Measurements from ENCODE around the gene FAM53C. TPM values are rescaled to one million over a fixed set of nuclear protein-coding genes. Genes with fewer than 3 reads are reported as not detected.

FAM53C gene
- total RNA-seq, 1 experiment from 2014 or later = 33.3 TPM

DNA sequence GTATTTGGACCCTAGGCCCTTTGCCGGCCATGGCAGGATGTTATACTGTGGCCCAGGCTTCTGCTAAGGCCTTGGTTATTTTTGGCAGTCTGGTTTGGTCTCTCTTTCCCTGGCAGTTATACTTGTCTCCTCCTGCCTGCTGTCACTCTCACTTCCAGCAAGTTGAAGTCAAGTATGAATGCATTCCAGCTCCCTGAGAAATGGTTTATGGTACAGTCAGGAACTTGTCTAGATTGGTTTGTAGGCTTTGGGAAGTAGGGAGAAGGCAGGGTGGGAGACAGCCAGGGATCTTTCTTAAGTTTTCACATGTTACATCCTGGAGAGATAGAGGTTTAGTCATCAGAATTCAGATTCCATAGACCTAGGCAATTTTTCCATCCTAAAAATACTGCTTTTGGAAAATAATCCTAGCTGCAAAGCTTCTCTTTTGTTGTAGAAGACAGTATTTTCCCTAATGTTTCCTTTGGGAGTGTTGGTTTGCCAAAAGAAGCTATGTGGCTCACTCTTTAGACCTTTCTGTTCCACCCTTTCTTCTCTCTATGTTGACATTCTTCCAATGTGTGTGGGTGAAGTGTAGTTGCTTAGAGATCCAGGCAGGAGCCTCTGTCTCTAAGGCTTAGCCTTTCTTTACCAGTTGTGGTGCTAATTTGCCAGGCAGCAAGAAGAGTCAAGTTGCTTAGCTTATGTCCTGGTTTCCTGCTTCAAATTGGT lies 11.9 kb downstream of the FAM53C start:
- Histone ChIP-seq H3K27me3 (replicated peaks; ENCODE audit: control insufficient read depth, insufficient read depth, low read length) (no peaks in the 10 kb centered on the region), H3K9me3 (no peaks in the 10 kb centered on the region), H3K36me3 (ENCODE audit: control insufficient read depth, insufficient read depth, low read length) (peaks cover 2% of the 10 kb centered on the region; the same call in 1 of the 2 replicates), H3K4me3 (ENCODE audit: low read depth, low read length) (no peak overlapping the region), H3K4me1 (peaks cover 8% of the 10 kb centered on the region; the same call in 1 of the 2 replicates)
- no peak overlapping the region for H3K4me3 Mint-ChIP-seq (ENCODE audit: unreplicated experiment)
- BruUV-seq (replicated peaks) = no TSS peak
- no peak for TF ChIP-seq CTCF (IDR thresholded peaks at IDR 0.05; ENCODE audit: insufficient read depth in 1 of 2, low read depth in 1 of 2, low read length in 1 of 2, severe bottlenecking in 1 of 2, unreplicated experiment in 1 of 2)
- ChIA-PET POLR2A (interaction anchor here (1.2 kb wide), 1 partner anchor 18 kb away, joined by 3 read pairs; no protein-coding TSS in a partner anchor), CTCF (interaction anchor here (0.6 kb wide), 1 partner anchor 222 kb away, joined by 4 read pairs; no protein-coding TSS in a partner anchor)
- peaks cover 15% of the 10 kb centered on the region for H3K4me1 Mint-ChIP-seq (ENCODE audit: low read depth, unreplicated experiment)
- intact Hi-C loops (cut with micrococcal nuclease; ENCODE audit: unreplicated experiment) = no loop called here
- no peak overlapping the region for H3K27ac Mint-ChIP-seq (ENCODE audit: unreplicated experiment)
- DNase-seq = no peak
- H3K27me3 Mint-ChIP-seq (ENCODE audit: insufficient read depth, unreplicated experiment) = no peaks in the 10 kb centered on the region
- no peaks in the 10 kb centered on the region for H3K9me3 Mint-ChIP-seq (ENCODE audit: unreplicated experiment)
- H3K36me3 Mint-ChIP-seq (ENCODE audit: insufficient read depth, unreplicated experiment) = peaks cover 40% of the 10 kb centered on the region

DNA sequence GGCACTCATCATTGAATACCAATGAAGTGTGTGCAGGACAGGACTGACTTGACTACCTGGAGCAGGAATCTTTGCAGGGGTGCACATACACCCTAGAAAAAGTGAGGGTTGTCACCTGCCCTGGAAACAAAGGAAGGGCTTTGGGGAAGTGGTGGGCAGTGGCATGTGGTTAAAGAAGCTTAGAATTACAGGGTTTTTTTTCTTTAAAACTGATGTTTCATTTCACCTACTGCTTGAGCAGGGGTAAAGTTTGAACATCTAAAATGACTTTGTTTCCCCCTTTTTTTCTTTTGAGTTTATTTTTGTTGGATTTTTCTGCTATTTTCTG lies 12.5 kb downstream of the FAM53C start:
- H3K36me3 Mint-ChIP-seq (ENCODE audit: insufficient read depth, unreplicated experiment) = peaks cover 35% of the 10 kb centered on the region

DNA sequence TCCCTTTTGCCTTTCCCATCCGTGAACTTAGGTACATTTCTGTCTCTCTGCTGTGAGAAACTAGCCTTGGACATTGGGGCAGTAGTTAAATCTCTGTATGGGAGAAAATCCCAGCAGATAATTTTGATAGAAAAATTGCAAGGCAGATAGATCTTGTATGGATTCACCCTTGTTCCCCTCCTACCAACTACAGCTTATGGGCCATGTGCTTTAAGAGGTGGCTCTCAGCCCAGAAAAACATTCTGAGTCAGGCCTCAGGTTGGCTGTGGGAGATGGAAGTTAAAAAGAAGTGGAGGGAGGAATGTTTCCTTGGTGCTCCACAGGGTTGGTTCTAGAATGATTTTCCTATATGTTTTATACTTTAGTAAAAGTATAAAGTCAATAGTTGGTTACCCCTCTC lies 13.0 kb downstream of the FAM53C start:
- H3K4me1 ChIP-seq = peaks cover 12% of the 10 kb centered on the region; the same call in 1 of the 2 replicates
- no peaks in the 10 kb centered on the region for H3K27me3 ChIP-seq (replicated peaks; ENCODE audit: control insufficient read depth, insufficient read depth, low read length)
- no peak for DNase-seq
- peaks cover 17% of the 10 kb centered on the region for H3K4me1 Mint-ChIP-seq (ENCODE audit: low read depth, unreplicated experiment)
- no TSS peak for BruUV-seq (replicated peaks)
- CTCF ChIA-PET = interaction anchor here (2.4 to 3.1 kb wide), 2 partner anchors 12 to 19 kb away, joined by 44 to 54 read pairs; partner anchors contain the start of genes CDC25C and FAM53C
- no peak overlapping the region for H3K4me3 ChIP-seq (ENCODE audit: low read depth, low read length)
- no peaks in the 10 kb centered on the region for H3K27me3 Mint-ChIP-seq (ENCODE audit: insufficient read depth, unreplicated experiment)
- no peaks in the 10 kb centered on the region; the same call in 1 of the 2 replicates for H3K36me3 ChIP-seq (ENCODE audit: control insufficient read depth, insufficient read depth, low read length)
- H3K4me3 Mint-ChIP-seq (ENCODE audit: unreplicated experiment) = no peak overlapping the region
- peaks cover 30% of the 10 kb centered on the region for H3K36me3 Mint-ChIP-seq (ENCODE audit: insufficient read depth, unreplicated experiment)
- no peak for TF ChIP-seq CTCF (IDR thresholded peaks at IDR 0.05; ENCODE audit: insufficient read depth in 1 of 2, low read depth in 1 of 2, low read length in 1 of 2, severe bottlenecking in 1 of 2, unreplicated experiment in 1 of 2)
- intact Hi-C loops (cut with micrococcal nuclease; ENCODE audit: unreplicated experiment) = no loop called here
- H3K9me3 Mint-ChIP-seq (ENCODE audit: unreplicated experiment) = no peaks in the 10 kb centered on the region
- H3K9me3 ChIP-seq = no peaks in the 10 kb centered on the region
- POLR2A ChIA-PET = interaction anchor here (1.2 to 1.4 kb wide), 2 partner anchors 11 to 19 kb away, joined by 3 to 4 read pairs; no protein-coding TSS in a partner anchor
- no peak overlapping the region for H3K27ac Mint-ChIP-seq (ENCODE audit: unreplicated experiment)

More for the DNA sequence above, 12.5 kb downstream of the FAM53C start:
- Mint-ChIP-seq H3K27ac (ENCODE audit: unreplicated experiment) (no peak overlapping the region), H3K27me3 (ENCODE audit: insufficient read depth, unreplicated experiment) (no peaks in the 10 kb centered on the region), H3K4me3 (ENCODE audit: unreplicated experiment) (no peak overlapping the region), H3K4me1 (ENCODE audit: low read depth, unreplicated experiment) (peaks cover 17% of the 10 kb centered on the region), H3K9me3 (ENCODE audit: unreplicated experiment) (no peaks in the 10 kb centered on the region)
- Histone ChIP-seq H3K27me3 (replicated peaks; ENCODE audit: control insufficient read depth, insufficient read depth, low read length) (no peaks in the 10 kb centered on the region), H3K9me3 (no peaks in the 10 kb centered on the region), H3K4me3 (ENCODE audit: low read depth, low read length) (no peak overlapping the region), H3K4me1 (peaks cover 12% of the 10 kb centered on the region; the same call in 1 of the 2 replicates), H3K36me3 (ENCODE audit: control insufficient read depth, insufficient read depth, low read length) (peaks cover under 1% of the 10 kb centered on the region; the same call in 1 of the 2 replicates)
- intact Hi-C loops (cut with micrococcal nuclease; ENCODE audit: unreplicated experiment) = no loop called here
- no peak for TF ChIP-seq CTCF (IDR thresholded peaks at IDR 0.05; ENCODE audit: insufficient read depth in 1 of 2, low read depth in 1 of 2, low read length in 1 of 2, severe bottlenecking in 1 of 2, unreplicated experiment in 1 of 2)
- POLR2A ChIA-PET = interaction anchor here (1.2 kb wide), 1 partner anchor 19 kb away, joined by 3 read pairs; no protein-coding TSS in a partner anchor
- CTCF ChIA-PET = interaction anchor here (2.4 kb wide), 1 partner anchor 18 kb away, joined by 44 read pairs; the partner anchor contains the start of gene CDC25C
- no peak for DNase-seq
- BruUV-seq (replicated peaks) = no TSS peak

All from Caco-2 (cell line).